GM12801 (cell line): ENCODE measurements around the gene CNPY1.

Source experiments
- CTCF ChIP-seq: IDR thresholded peaks from one replicate; pipeline ENCODE4 v1.5.1; 2011; ENCODE audit warnings: control low read depth; ENCODE audit not compliant: insufficient read length; ENCODE audit errors: extremely low read depth

Gene CNPY1

GRCh38 chr7:155555116-155555695 is 8.8 kb upstream of the CNPY1 start:
- no peak for TF ChIP-seq CTCF

- TF ChIP-seq CTCF = no peak
These were observed 7.5 kb upstream of the CNPY1 start for GRCh38 chr7:155553871-155554270.

DNA sequence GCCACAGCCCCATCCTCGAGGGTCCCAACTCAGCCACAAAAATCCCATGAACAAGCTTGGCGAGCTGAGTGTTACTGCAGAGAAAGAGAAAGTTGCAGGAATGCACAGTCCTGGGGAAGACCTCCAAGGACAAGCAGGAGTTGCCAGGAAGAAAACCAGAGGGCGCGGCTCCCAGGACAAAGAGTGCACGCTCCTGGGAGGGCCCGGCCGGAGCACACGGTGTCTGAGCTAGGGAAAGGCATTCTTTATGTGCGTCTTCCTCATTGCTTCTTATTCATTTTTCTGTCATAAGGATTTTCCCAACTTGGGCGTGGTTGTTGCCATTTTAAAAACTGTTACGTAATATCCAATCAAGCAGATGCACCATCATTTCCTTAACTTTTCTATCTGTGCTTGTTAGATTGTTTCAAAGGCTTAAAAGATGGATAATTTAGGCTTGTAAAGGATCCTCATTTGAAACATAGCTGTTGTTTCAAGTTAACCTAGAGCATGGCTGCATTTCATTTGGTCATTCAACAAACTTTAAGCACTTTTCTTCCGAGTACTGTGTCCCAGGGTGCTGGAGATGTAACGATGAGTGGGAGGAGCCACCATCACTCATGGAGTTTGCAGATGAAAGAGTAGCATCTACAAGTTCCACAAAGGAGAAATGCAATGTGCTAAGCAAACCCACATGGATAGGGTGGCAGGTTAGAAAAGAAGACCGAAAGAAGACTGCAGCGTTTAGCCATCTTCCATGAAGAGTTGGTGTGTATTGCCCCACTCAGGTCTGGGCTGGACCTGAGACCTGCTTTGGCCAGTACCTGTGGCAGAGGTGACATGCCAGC is 5.6 kb upstream of the CNPY1 start:
- TF ChIP-seq CTCF = no peak

DNA sequence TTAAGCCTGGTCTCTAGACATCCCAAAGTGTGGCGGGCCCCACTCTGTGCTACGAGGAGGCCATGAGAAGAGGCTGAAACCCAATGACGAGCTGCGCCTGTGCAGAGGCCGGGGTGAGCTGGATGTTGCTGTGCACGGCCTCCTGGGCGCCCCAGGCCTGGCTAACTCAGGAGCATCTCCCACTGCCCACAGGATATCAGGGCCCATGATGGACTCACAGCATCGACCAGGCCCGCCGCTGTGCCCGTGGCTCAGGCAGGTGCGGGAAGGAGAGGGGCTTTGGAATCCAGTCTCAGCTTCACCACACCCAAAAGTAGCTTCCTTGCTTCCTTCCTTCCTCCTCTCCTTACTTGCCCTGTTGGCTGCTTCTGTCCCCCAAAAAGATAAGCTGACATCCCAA is 4.6 kb upstream of the CNPY1 start:
- TF ChIP-seq CTCF = no peak

DNA sequence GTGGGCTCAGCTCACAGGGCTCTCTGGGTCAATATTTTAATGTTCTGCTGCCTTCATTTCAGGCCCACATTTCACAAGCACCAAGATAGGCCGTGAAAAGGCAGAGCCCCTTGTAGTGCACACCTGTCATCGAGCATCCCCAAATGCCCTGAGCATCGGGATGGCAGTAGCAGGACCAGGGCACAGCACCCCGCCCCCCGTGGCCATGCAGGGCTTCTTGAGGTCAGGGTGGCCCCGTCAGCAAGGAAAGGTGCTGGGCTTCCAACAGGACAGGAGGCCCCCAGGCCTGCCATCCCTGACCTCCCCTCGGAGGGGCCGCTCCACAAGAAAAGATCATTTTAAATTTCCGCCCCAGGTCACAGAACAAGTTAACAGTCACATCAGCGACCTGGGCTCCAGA is 2.9 kb upstream of the CNPY1 start:
- TF ChIP-seq CTCF = no peak

DNA sequence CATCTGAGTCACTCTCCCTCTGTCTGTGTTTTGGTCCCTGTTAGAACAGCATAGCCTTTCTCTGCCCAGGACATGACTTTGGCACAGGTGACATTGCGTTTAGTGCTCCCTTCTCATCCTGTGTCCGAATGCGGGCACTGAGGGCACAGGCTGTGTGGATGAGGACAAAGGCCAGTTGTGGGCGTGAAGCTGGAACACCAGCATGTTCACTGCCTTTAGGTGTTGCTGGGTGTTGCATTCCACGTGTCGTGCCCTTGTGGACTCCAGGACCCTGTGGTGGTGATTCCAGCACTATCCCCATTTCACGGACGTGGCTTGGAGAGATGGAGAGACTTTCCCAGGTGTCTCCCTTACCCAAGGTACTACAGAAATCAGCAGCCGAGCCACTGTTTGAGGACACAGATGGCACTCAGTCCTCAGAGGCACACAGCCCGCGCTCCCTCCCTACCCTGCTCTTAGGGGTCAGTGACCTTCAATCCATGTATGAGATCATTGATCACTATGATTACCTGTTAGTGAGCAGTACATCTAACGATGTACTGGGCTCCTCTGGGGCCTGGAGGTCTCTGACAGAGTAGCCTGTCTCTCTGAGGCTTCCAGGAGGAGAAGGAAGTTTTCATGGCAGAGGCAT is 917 bp upstream of the CNPY1 start:
- TF ChIP-seq CTCF = no peak

GRCh38 chr7:155545348-155545747 is 1.0 kb downstream of the CNPY1 start:
- TF ChIP-seq CTCF = no peak
